HepG2 (cell line): ENCODE results near the gene SLC2A5. TPM values are rescaled to one million over a fixed set of nuclear protein-coding genes. Genes with fewer than 3 reads are reported as not detected.

Experiments
- NKX3-1 ChIP-seq: sonication (generic); formaldehyde crosslinking; IDR thresholded peaks from 2 replicates; pipeline ENCODE4 v1.5.0; 2020; ENCODE audit warnings: missing genetic modification reagents
- ZBTB38 ChIP-seq: sonication (generic); formaldehyde crosslinking; IDR thresholded peaks from 2 replicates; pipeline ENCODE4 v1.5.1; 2020; ENCODE audit warnings: mild to moderate bottlenecking, missing genetic modification reagents
- ZFP1 ChIP-seq: IDR thresholded peaks from 2 replicates; pipeline ENCODE4 v1.6.1; 2016
- ZNF224 ChIP-seq: sonication (generic); formaldehyde crosslinking; IDR thresholded peaks from 2 replicates; pipeline ENCODE4 v1.5.0; 2020; ENCODE audit warnings: mild to moderate bottlenecking, missing genetic modification reagents
- ZNF672 ChIP-seq: sonication (generic); formaldehyde crosslinking; IDR thresholded peaks from 2 replicates; pipeline ENCODE4 v1.8.1; 2022; ENCODE audit warnings: missing genetic modification reagents
- ZNF747 ChIP-seq: sonication (generic); formaldehyde crosslinking; IDR thresholded peaks from 2 replicates; pipeline ENCODE4 v1.8.1; 2023; ENCODE audit warnings: missing genetic modification reagents, mild to moderate bottlenecking, borderline replicate concordance
- polyA plus RNA-seq, 8 experiments: library from polyadenylated mRNA; depleted of rRNA in 3 of 8; stranded (reverse) in 7 of 8; unstranded in 1 of 8; fragments of >200 nt; fragmentation: Illumina TruSeq in 4 of 8; extraction: Trizol in 4 of 8; gene quantifications; 2 replicates each; pipeline versions ENCODE4 v1.2.1 to v1.2.3, GENCODE V29; 2011 to 2016; ENCODE audit warnings: low read depth in 4 of 8, missing spikeins in 1 of 8, mixed read lengths in 1 of 8; ENCODE audit not compliant: insufficient read depth in 1 of 8
- total RNA-seq, 5 experiments: library from RNA; depleted of rRNA; stranded (reverse); fragments of >200 nt; fragmentation: Illumina TruSeq; extraction: Trizol; gene quantifications; 2 replicates each; pipeline ENCODE4 v1.2.3, GENCODE V29; 2016; ENCODE audit warnings: low read depth in 1 of 5
- TF ChIP-seq, protein P1 (sequence below): sonication (generic); formaldehyde crosslinking; IDR thresholded peaks from 2 replicates; pipeline ENCODE4 v1.4.0; 2020; ENCODE audit warnings: missing genetic modification reagents, borderline replicate concordance
- TF ChIP-seq, protein P2 (sequence below): sonication (generic); formaldehyde crosslinking; IDR thresholded peaks from 2 replicates; pipeline ENCODE4 v1.5.0; 2020; ENCODE audit warnings: mild to moderate bottlenecking, missing genetic modification reagents
- TF ChIP-seq, protein P3 (sequence below): sonication (generic); formaldehyde crosslinking; IDR thresholded peaks from 2 replicates; pipeline ENCODE4 v1.8.1; 2023; ENCODE audit warnings: mild to moderate bottlenecking, missing genetic modification reagents
- TF ChIP-seq, protein P4 (sequence below): IDR thresholded peaks from 2 replicates; pipeline ENCODE4 v1.6.1; 2016; ENCODE audit warnings: low read depth, borderline replicate concordance
- TF ChIP-seq, protein P5 (sequence below): sonication (generic); formaldehyde crosslinking; IDR thresholded peaks from 2 replicates; pipeline ENCODE4 v1.5.0; 2020; ENCODE audit warnings: missing genetic modification reagents
- TF ChIP-seq, protein P6 (sequence below): IDR thresholded peaks from 2 replicates; pipeline ENCODE4 v1.6.1; 2016; ENCODE audit warnings: low read depth, missing genetic modification reagents, missing compliant biosample characterization

Gene SLC2A5
- total and polyA plus RNA-seq, 2 of the 13 experiments (the other 11 are each of a cell fraction or from before 2014, with no cell fraction given): 0.04 to 0.54 TPM

DNA sequence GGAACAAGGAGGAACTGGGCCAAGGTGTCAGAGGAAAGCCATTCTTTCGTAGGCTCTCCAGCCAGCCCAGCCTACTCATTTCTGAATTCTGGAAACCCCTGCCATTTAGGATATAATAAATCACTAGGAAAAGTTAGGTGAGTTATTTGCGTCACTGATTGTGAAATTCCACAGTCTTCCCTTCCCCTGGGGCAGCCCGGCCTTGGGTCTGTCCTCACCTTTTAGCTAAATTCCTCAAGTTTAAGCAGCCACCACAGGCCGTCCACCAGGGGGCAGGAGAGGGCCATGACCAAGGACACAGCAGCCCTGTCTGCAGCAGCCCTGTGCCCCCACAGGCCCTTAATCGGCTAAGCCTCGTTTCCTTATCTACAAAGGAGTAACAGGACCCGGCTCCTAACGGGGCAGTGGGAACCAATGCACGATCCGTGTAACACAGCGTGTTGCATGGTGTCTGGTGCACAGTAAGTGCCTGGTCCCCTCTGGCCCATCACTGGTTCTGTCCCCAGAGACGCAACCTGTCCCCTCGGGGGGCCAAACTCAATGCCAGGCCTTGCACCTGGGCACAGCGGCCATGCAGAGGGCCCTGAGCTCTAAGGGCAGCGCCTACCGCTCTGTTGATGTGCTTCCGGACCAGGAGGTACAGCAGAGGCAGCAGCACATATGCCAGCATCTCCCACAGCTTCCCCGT is 41.4 kb upstream of the SLC2A5 start (continued):
- TF ChIP-seq, protein P1, sequence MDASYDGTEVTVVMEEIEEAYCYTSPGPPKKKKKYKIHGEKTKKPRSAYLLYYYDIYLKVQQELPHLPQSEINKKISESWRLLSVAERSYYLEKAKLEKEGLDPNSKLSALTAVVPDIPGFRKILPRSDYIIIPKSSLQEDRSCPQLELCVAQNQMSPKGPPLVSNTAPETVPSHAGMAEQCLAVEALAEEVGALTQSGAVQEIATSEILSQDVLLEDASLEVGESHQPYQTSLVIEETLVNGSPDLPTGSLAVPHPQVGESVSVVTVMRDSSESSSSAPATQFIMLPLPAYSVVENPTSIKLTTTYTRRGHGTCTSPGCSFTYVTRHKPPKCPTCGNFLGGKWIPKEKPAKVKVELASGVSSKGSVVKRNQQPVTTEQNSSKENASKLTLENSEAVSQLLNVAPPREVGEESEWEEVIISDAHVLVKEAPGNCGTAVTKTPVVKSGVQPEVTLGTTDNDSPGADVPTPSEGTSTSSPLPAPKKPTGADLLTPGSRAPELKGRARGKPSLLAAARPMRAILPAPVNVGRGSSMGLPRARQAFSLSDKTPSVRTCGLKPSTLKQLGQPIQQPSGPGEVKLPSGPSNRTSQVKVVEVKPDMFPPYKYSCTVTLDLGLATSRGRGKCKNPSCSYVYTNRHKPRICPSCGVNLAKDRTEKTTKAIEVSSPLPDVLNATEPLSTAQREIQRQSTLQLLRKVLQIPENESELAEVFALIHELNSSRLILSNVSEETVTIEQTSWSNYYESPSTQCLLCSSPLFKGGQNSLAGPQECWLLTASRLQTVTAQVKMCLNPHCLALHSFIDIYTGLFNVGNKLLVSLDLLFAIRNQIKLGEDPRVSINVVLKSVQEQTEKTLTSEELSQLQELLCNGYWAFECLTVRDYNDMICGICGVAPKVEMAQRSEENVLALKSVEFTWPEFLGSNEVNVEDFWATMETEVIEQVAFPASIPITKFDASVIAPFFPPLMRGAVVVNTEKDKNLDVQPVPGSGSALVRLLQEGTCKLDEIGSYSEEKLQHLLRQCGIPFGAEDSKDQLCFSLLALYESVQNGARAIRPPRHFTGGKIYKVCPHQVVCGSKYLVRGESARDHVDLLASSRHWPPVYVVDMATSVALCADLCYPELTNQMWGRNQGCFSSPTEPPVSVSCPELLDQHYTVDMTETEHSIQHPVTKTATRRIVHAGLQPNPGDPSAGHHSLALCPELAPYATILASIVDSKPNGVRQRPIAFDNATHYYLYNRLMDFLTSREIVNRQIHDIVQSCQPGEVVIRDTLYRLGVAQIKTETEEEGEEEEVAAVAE (CRISPR knock-in tag): no peak
- peak; percentile 31; the same call in 1 of the 2 replicates for TF ChIP-seq ZBTB38
- no peak for TF ChIP-seq ZNF672 (CRISPR knock-in tag)
- no peak for TF ChIP-seq NKX3-1 (CRISPR knock-in tag)
- no peak for TF ChIP-seq ZFP1
- TF ChIP-seq, protein P2, sequence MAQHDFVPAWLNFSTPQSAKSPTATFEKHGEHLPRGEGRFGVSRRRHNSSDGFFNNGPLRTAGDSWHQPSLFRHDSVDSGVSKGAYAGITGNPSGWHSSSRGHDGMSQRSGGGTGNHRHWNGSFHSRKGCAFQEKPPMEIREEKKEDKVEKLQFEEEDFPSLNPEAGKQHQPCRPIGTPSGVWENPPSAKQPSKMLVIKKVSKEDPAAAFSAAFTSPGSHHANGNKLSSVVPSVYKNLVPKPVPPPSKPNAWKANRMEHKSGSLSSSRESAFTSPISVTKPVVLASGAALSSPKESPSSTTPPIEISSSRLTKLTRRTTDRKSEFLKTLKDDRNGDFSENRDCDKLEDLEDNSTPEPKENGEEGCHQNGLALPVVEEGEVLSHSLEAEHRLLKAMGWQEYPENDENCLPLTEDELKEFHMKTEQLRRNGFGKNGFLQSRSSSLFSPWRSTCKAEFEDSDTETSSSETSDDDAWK (CRISPR knock-in tag): no peak
- TF ChIP-seq ZNF224 (CRISPR knock-in tag): no peak
- TF ChIP-seq ZNF747: no peak
- TF ChIP-seq, protein P3, sequence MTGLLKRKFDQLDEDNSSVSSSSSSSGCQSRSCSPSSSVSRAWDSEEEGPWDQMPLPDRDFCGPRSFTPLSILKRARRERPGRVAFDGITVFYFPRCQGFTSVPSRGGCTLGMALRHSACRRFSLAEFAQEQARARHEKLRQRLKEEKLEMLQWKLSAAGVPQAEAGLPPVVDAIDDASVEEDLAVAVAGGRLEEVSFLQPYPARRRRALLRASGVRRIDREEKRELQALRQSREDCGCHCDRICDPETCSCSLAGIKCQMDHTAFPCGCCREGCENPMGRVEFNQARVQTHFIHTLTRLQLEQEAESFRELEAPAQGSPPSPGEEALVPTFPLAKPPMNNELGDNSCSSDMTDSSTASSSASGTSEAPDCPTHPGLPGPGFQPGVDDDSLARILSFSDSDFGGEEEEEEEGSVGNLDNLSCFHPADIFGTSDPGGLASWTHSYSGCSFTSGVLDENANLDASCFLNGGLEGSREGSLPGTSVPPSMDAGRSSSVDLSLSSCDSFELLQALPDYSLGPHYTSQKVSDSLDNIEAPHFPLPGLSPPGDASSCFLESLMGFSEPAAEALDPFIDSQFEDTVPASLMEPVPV (CRISPR knock-in tag): no peak
- TF ChIP-seq, protein P4, sequence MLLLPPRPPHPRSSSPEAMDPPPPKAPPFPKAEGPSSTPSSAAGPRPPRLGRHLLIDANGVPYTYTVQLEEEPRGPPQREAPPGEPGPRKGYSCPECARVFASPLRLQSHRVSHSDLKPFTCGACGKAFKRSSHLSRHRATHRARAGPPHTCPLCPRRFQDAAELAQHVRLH: no peak; the same call in 1 of the 2 replicates
- TF ChIP-seq, protein P5, sequence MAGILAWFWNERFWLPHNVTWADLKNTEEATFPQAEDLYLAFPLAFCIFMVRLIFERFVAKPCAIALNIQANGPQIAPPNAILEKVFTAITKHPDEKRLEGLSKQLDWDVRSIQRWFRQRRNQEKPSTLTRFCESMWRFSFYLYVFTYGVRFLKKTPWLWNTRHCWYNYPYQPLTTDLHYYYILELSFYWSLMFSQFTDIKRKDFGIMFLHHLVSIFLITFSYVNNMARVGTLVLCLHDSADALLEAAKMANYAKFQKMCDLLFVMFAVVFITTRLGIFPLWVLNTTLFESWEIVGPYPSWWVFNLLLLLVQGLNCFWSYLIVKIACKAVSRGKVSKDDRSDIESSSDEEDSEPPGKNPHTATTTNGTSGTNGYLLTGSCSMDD: no peak
- TF ChIP-seq, protein P6, sequence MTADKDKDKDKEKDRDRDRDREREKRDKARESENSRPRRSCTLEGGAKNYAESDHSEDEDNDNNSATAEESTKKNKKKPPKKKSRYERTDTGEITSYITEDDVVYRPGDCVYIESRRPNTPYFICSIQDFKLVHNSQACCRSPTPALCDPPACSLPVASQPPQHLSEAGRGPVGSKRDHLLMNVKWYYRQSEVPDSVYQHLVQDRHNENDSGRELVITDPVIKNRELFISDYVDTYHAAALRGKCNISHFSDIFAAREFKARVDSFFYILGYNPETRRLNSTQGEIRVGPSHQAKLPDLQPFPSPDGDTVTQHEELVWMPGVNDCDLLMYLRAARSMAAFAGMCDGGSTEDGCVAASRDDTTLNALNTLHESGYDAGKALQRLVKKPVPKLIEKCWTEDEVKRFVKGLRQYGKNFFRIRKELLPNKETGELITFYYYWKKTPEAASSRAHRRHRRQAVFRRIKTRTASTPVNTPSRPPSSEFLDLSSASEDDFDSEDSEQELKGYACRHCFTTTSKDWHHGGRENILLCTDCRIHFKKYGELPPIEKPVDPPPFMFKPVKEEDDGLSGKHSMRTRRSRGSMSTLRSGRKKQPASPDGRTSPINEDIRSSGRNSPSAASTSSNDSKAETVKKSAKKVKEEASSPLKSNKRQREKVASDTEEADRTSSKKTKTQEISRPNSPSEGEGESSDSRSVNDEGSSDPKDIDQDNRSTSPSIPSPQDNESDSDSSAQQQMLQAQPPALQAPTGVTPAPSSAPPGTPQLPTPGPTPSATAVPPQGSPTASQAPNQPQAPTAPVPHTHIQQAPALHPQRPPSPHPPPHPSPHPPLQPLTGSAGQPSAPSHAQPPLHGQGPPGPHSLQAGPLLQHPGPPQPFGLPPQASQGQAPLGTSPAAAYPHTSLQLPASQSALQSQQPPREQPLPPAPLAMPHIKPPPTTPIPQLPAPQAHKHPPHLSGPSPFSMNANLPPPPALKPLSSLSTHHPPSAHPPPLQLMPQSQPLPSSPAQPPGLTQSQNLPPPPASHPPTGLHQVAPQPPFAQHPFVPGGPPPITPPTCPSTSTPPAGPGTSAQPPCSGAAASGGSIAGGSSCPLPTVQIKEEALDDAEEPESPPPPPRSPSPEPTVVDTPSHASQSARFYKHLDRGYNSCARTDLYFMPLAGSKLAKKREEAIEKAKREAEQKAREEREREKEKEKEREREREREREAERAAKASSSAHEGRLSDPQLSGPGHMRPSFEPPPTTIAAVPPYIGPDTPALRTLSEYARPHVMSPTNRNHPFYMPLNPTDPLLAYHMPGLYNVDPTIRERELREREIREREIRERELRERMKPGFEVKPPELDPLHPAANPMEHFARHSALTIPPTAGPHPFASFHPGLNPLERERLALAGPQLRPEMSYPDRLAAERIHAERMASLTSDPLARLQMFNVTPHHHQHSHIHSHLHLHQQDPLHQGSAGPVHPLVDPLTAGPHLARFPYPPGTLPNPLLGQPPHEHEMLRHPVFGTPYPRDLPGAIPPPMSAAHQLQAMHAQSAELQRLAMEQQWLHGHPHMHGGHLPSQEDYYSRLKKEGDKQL (CRISPR knock-in tag): no peak
